ENCODE results near the gene PRSS3. TPM values are rescaled to one million over a fixed set of nuclear protein-coding genes. Genes with fewer than 3 reads are reported as not detected.
"Not testable (repeated sequence)": the region's sequence is repeated elsewhere in the genome, so short reads cannot be mapped to it uniquely, and the experiment has no call there.

The PRSS3 gene
- polyA plus RNA-seq (ENCODE audit: low read depth in 6 of 6) = not detected

GRCh38 chr9:33795281-33795680, at the start of gene PRSS3:
Gene PRSS3 (plus strand): TSS chr9:33795561. CDS start chr9:33795574, 13 bp downstream.
- Mint-ChIP-seq H3K27ac (peak within 1 kb of the TSS in 2 of 6 donors; percentile 19 to 74), H3K36me3 (peaks cover 0 to 8% of the 10 kb centered on the region in 2 donors), H3K4me1 (no peaks in the 10 kb centered on the region), H3K4me3 (no peak within 1 kb of the TSS), H3K27me3 (peaks cover 28 to 47% (median 38%) of the 10 kb centered on the region in 3 donors), H3K9me3 (no peaks in the 10 kb centered on the region)
- ATAC-seq (ENCODE audit: low read depth in 2 of 2) (no peak), DNase-seq (no peak)

GRCh38 chr9:33748633-33749304, 46.6 kb upstream of the PRSS3 start:
- Mint-ChIP-seq H3K4me1 (peaks cover 3 to 31% (median 16%) of the 10 kb centered on the region in 3 donors), H3K9me3 (peaks cover 0 to 22% (median 14%) of the 10 kb centered on the region in 7 donors), H3K36me3 (peaks cover 0 to 12% of the 10 kb centered on the region in 2 donors), H3K27me3 (peaks cover 50 to 73% (median 53%) of the 10 kb centered on the region in 3 donors), H3K4me3 (peak overlapping the region in 5 of 8 donors; percentile 26 to 77 (median 56)), H3K27ac (peak overlapping the region in 1 of 6 donors; percentile 62)
- ATAC-seq (ENCODE audit: low read depth in 2 of 2) = no peak
- no peak for DNase-seq

- not testable (repeated sequence) for H3K36me3 Mint-ChIP-seq, DNase-seq, H3K27ac Mint-ChIP-seq
- ATAC-seq (ENCODE audit: low read depth in 2 of 2) = peak in 1 of 2 donors; percentile 20
- H3K4me3 Mint-ChIP-seq = peak overlapping the region in 4 of 8 donors; percentile 48 to 77 (median 66)
- H3K4me1 Mint-ChIP-seq = peaks cover 3 to 31% (median 16%) of the 10 kb centered on the region in 3 donors
- peaks cover 53 to 78% (median 58%) of the 10 kb centered on the region in 3 donors for H3K27me3 Mint-ChIP-seq
- H3K9me3 Mint-ChIP-seq = peaks cover 0 to 17% (median 10%) of the 10 kb centered on the region in 7 donors
These were observed 46.1 kb upstream of the PRSS3 start for GRCh38 chr9:33749305-33749654.

GRCh38 chr9:33750307-33750838, 45.0 kb upstream of the PRSS3 start:
- no peak for ATAC-seq (ENCODE audit: low read depth in 2 of 2)
- Mint-ChIP-seq H3K27ac (peak overlapping the region in 1 of 6 donors; percentile 49), H3K4me3 (peak overlapping the region in 1 of 8 donors; percentile 62), H3K4me1 (peaks cover 3 to 31% (median 16%) of the 10 kb centered on the region in 3 donors), H3K27me3 (peaks cover 59 to 84% (median 62%) of the 10 kb centered on the region in 3 donors), H3K9me3 (peaks cover 0 to 14% (median 6%) of the 10 kb centered on the region in 7 donors), H3K36me3 (peaks cover 0 to 7% of the 10 kb centered on the region in 2 donors)
- no peak for DNase-seq

GRCh38 chr9:33750839-33751339, 44.5 kb upstream of the PRSS3 start:
- peaks cover 59 to 84% (median 67%) of the 10 kb centered on the region in 3 donors for H3K27me3 Mint-ChIP-seq
- peaks cover 0 to 7% of the 10 kb centered on the region in 2 donors for H3K36me3 Mint-ChIP-seq
- peaks cover 0 to 14% (median 5%) of the 10 kb centered on the region in 7 donors for H3K9me3 Mint-ChIP-seq
- DNase-seq (no peak), ATAC-seq (ENCODE audit: low read depth in 2 of 2) (no peak)
- peaks cover 3 to 31% (median 16%) of the 10 kb centered on the region in 3 donors for H3K4me1 Mint-ChIP-seq
- peak overlapping the region in 2 of 8 donors; percentile 32 to 37 for H3K4me3 Mint-ChIP-seq
- peak overlapping the region in 1 of 6 donors; percentile 41 for H3K27ac Mint-ChIP-seq

GRCh38 chr9:33751536-33752129, 43.7 kb upstream of the PRSS3 start:
- H3K4me3 Mint-ChIP-seq = peak overlapping the region in 4 of 8 donors; percentile 9 to 57 (median 21)
- peaks cover 3 to 31% (median 16%) of the 10 kb centered on the region in 3 donors for H3K4me1 Mint-ChIP-seq
- H3K27me3 Mint-ChIP-seq = peaks cover 64 to 83% (median 74%) of the 10 kb centered on the region in 3 donors
- DNase-seq (no peak), ATAC-seq (ENCODE audit: low read depth in 2 of 2) (no peak)
- H3K9me3 Mint-ChIP-seq = peaks cover 0 to 14% (median 4%) of the 10 kb centered on the region in 7 donors
- no peak overlapping the region for H3K27ac Mint-ChIP-seq
- H3K36me3 Mint-ChIP-seq = peaks cover 0 to 7% of the 10 kb centered on the region in 2 donors

- H3K27ac Mint-ChIP-seq = no peak overlapping the region
- DNase-seq (no peak), ATAC-seq (ENCODE audit: low read depth in 2 of 2) (no peak)
- peaks cover 3 to 31% (median 16%) of the 10 kb centered on the region in 3 donors for H3K4me1 Mint-ChIP-seq
- H3K27me3 Mint-ChIP-seq = peaks cover 64 to 80% (median 77%) of the 10 kb centered on the region in 3 donors
- H3K36me3 Mint-ChIP-seq = peaks cover 0 to 7% of the 10 kb centered on the region in 2 donors
- H3K9me3 Mint-ChIP-seq = peaks cover 0 to 14% (median 4%) of the 10 kb centered on the region in 7 donors
- H3K4me3 Mint-ChIP-seq = no peak overlapping the region
These were observed 43.2 kb upstream of the PRSS3 start for GRCh38 chr9:33752130-33752637.

- ATAC-seq (ENCODE audit: low read depth in 2 of 2); H3K27ac Mint-ChIP-seq; H3K4me3 Mint-ChIP-seq; DNase-seq; H3K36me3 Mint-ChIP-seq: not testable (repeated sequence)
- peaks cover 0 to 14% (median 4%) of the 10 kb centered on the region in 7 donors for H3K9me3 Mint-ChIP-seq
- peaks cover 68 to 86% (median 82%) of the 10 kb centered on the region in 3 donors for H3K27me3 Mint-ChIP-seq
- peaks cover 3 to 31% (median 16%) of the 10 kb centered on the region in 3 donors for H3K4me1 Mint-ChIP-seq
These were observed 42.6 kb upstream of the PRSS3 start for GRCh38 chr9:33752789-33753188.

GRCh38 chr9:33759648-33760047, 35.7 kb upstream of the PRSS3 start:
- H3K27ac Mint-ChIP-seq; H3K9me3 Mint-ChIP-seq; H3K4me3 Mint-ChIP-seq; H3K36me3 Mint-ChIP-seq; H3K4me1 Mint-ChIP-seq; DNase-seq; ATAC-seq (ENCODE audit: low read depth in 2 of 2): not testable (repeated sequence)
- H3K27me3 Mint-ChIP-seq = peaks cover 34 to 45% (median 34%) of the 10 kb centered on the region in 3 donors

GRCh38 chr9:33762343-33762742, 33.0 kb upstream of the PRSS3 start:
- peaks cover 0 to 4% (median 0%) of the 10 kb centered on the region in 7 donors for H3K9me3 Mint-ChIP-seq
- peaks cover 18 to 26% (median 18%) of the 10 kb centered on the region in 3 donors for H3K27me3 Mint-ChIP-seq
- peaks cover 0 to 8% of the 10 kb centered on the region in 2 donors for H3K36me3 Mint-ChIP-seq
- no peak overlapping the region for H3K27ac Mint-ChIP-seq
- H3K4me3 Mint-ChIP-seq = no peak overlapping the region
- H3K4me1 Mint-ChIP-seq = no peaks in the 10 kb centered on the region
- DNase-seq = no peak
- ATAC-seq (ENCODE audit: low read depth in 2 of 2) = no peak

- ATAC-seq (ENCODE audit: low read depth in 2 of 2); H3K9me3 Mint-ChIP-seq; DNase-seq; H3K4me1 Mint-ChIP-seq; H3K4me3 Mint-ChIP-seq; H3K36me3 Mint-ChIP-seq; H3K27ac Mint-ChIP-seq: not testable (repeated sequence)
- peaks cover 8 to 13% (median 9%) of the 10 kb centered on the region in 3 donors for H3K27me3 Mint-ChIP-seq
These were observed 31.7 kb upstream of the PRSS3 start for GRCh38 chr9:33763709-33764108.

GRCh38 chr9:33765411-33765810, 29.9 kb upstream of the PRSS3 start:
- DNase-seq (no peak), ATAC-seq (ENCODE audit: low read depth in 2 of 2) (no peak)
- peaks cover 0 to 4% (median 0%) of the 10 kb centered on the region in 7 donors for H3K9me3 Mint-ChIP-seq
- H3K4me3 Mint-ChIP-seq = no peak overlapping the region
- no peak overlapping the region for H3K27ac Mint-ChIP-seq
- no peaks in the 10 kb centered on the region for H3K4me1 Mint-ChIP-seq
- no peaks in the 10 kb centered on the region for H3K36me3 Mint-ChIP-seq
- peaks cover 0 to 5% (median 0%) of the 10 kb centered on the region in 3 donors for H3K27me3 Mint-ChIP-seq
